Islet of Langerhans (tissue), 1 donor: Measurements from ENCODE around the gene PAX2.

ENCODE experiments used
- FAIRE-seq: peaks from one replicate; lab custom pipeline; 2011; peaks lifted over from hg19 to GRCh38; lab: Jason Lieb, UNC

Gene PAX2

DNA sequence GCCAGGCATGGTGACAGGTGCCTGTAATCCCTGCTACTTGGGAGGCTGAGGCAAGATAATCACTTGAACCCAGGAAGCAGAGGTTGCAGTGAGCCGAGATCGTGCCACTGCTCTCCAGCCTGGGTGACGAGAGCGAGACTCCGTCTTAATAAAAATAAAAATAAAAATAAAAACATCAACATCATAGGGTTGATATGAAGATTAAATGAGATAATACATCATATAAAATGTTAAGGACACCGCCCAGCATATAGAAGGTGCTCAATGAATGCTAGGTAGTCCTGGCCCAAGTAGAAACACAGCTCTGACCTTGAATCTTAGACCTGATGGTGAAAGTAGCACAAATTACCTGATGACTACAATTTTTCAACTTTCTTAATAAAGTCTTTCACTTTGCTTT lies 74.0 kb downstream of the PAX2 start:
- FAIRE-seq, result no peak

DNA sequence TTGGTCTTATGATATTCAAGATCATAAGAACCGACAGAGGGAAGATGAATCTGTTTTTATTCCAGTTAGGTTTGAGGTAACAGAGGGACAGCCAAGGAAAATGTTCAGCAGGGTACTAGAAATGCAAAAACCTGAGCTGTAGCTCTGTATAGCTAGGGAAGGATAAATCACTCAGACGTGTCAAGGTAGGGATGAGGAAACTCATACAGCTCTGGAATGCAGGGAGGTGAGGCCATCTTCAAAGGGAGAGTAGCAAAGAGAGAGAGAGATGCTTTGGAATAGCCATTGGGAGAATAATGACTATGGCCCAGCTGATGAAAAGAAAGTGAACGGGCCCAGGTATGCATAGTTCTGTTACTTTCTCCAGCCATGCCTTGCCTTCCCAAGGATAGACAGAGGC lies 77.8 kb downstream of the PAX2 start:
- FAIRE-seq, result no peak

DNA sequence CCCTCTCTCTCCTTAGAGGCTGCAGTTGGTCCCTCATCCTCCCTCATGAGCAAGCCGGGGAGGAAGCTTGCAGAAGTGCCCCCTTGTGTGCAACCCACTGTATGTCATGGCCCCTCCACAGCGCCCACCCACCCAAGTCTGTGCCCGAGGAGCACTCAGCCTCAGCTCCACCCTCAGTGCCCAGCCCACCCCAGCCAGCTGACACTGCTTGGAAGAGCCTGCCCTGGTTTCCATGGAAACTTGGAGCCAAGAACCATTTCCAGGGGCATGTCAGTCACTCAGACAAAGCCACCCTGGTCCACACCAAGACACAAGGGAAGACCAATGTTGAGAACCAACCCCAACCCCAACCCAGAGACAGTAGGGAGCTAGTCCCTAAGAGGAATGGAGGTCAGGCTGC lies 79.5 kb downstream of the PAX2 start:
- FAIRE-seq, result no peak

DNA sequence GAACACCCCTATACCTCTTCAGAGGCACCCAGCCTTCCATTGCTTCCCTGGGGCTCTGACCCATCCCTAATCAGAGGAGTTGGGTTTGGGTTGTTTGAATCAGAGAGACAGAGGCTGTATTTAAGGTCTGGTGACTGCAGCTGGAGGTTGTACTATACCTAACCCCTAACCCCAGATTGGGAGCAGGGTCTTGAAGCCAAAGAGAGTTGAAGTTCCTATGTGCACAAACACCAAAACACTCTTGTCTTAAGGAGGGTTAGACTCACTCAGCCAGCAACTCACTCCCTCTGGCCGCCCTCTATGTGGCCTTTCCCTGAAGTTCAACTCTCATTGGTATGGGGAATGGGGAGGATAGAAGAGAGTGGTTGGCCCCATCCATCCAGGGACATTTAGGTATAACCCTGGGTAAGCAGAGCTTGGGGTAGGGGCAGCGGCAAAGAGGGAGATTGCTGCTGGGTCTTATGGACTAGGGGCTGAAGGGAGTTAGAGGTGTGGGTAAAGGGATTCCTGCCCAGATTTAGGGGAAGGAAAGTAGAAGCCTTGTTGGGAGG lies 80.0 kb downstream of the PAX2 start:
- FAIRE-seq, result no peak

DNA sequence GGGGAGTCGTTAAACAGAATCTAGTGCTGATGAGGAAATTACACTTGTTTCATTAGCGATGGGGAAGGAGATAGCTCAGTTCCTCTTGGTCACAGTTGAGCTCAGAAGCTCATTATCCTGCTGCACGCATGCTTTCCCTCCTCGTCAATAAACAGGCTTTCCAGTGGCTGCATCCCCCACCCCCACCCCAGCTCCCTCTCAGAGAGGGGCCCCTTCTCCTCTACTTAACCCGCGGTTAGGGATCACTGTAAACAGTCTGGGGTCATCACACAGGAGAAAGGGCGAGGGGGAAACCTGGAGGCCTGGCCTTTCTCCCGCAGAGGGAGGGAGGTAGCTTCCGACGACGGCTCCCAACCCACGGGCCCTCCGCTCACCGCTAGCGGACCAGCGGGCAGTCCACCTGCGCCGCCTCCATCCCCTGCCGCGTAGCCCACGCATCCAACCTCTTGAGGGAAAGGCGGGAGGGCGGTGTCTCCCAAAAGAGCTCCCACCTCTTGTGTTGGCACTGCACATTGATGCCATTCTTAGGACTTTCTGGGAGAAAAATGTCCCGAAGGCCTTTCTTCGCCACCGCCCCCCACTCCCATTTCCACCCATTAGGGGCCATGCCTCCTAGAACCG lies 80.8 kb downstream of the PAX2 start:
- no peak for FAIRE-seq

- no peak for FAIRE-seq
These were observed 81.2 kb downstream of the PAX2 start for GRCh38 chr10:100826661-100826982.

- no peak for FAIRE-seq
These were observed 81.8 kb downstream of the PAX2 start for GRCh38 chr10:100826983-100827818.

DNA sequence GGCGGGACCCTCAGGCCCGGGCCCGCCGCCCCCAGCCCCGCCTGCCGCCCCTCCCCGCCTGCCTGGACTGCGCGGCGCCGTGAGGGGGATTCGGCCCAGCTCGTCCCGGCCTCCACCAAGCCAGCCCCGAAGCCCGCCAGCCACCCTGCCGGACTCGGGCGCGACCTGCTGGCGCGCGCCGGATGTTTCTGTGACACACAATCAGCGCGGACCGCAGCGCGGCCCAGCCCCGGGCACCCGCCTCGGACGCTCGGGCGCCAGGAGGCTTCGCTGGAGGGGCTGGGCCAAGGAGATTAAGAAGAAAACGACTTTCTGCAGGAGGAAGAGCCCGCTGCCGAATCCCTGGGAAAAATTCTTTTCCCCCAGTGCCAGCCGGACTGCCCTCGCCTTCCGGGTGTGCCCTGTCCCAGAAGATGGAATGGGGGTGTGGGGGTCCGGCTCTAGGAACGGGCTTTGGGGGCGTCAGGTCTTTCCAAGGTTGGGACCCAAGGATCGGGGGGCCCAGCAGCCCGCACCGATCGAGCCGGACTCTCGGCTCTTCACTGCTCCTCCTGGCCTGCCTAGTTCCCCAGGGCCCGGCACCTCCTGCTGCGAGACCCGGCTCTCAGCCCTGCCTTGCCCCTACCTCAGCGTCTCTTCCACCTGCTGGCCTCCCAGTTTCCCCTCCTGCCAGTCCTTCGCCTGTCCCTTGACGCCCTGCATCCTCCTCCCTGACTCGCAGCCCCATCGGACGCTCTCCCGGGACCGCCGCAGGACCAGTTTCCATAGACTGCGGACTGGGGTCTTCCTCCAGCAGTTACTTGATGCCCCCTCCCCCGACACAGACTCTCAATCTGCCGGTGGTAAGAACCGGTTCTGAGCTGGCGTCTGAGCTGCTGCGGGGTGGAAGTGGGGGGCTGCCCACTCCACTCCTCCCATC lies 82.7 kb downstream of the PAX2 start:
- FAIRE-seq, result no peak

DNA sequence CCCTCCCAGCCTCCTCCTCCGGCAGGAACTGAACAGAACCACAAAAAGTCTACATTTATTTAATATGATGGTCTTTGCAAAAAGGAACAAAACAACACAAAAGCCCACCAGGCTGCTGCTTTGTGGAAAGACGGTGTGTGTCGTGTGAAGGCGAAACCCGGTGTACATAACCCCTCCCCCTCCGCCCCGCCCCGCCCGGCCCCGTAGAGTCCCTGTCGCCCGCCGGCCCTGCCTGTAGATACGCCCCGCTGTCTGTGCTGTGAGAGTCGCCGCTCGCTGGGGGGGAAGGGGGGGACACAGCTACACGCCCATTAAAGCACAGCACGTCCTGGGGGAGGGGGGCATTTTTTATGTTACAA lies 83.3 kb downstream of the PAX2 start:
- no peak for FAIRE-seq

DNA sequence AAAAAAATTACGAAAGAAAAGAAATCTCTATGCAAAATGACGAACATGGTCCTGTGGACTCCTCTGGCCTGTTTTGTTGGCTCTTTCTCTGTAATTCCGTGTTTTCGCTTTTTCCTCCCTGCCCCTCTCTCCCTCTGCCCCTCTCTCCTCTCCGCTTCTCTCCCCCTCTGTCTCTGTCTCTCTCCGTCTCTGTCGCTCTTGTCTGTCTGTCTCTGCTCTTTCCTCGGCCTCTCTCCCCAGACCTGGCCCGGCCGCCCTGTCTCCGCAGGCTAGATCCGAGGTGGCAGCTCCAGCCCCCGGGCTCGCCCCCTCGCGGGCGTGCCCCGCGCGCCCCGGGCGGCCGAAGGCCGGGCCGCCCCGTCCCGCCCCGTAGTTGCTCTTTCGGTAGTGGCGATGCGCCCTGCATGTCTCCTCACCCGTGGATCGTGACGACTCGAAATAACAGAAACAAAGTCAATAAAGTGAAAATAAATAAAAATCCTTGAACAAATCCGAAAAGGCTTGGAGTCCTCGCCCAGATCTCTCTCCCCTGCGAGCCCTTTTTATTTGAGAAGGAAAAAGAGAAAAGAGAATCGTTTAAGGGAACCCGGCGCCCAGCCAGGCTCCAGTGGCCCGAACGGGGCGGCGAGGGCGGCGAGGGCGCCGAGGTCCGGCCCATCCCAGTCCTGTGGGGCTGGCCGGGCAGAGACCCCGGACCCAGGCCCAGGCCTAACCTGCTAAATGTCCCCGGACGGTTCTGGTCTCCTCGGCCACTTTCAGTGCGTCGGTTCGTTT lies 83.9 kb downstream of the PAX2 start:
- FAIRE-seq, result no peak

DNA sequence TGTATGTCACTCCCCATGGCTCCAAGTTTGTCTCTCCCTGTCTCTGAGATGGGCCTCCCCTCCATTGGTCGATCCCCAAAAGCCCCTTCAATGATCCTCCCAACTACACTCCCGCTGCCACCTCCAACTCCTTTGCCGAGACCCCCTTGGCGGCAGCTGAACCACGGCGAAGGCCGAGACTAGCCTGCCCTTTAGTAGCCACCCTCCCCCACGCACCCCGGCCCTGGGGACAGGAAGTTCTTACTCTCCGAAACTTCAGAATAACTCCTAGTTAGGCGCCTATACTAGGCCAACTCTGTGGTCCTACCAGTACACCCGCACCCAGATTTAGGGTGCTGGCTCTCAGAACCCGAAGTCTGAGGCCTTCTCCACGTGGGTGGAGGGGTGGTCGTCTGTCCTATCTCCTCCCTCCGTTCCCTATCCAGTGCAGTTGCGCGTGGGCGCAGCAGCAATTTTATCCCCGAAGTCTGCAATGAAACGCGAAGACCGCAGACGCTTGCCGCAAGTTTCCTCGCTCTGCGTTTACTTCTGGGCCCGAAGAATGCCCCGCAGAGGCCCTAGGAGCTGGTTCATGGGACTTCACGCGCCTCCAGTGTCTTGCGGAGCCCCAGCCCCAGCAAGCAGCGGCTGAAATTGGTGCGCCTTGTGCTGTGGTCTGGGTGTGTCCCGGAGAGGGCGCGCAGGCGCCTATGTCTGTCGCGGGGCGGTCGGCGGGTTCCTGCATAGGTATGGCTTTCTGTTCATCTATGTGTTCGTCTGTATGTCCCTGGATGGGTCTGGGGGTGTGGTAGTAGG lies 84.7 kb downstream of the PAX2 start:
- no peak for FAIRE-seq

DNA sequence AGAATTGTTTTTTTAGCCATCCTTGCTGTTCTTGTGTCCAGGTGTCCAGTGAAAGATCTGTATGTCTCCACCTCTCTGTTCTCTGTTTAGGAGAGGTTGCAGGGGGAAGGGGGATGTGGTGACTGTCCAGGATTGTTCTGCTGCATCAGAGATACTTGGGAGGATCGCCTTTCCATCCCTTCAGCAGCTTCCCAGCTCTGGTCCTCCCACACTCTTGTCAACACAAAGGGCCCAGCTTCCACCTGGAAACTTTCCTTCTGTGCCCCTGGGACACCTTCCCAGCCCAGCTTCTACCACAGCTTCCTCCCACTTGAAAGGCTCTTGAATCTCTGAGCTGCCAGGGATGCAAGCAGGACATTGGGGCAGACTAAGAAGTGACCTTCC lies 85.3 kb downstream of the PAX2 start:
- FAIRE-seq, result no peak

- FAIRE-seq, result no peak
These were observed 86.4 kb downstream of the PAX2 start for GRCh38 chr10:100831742-100832141.

GRCh38 chr10:100835810-100836209 lies 90.4 kb downstream of the PAX2 start:
- FAIRE-seq, result no peak

GRCh38 chr10:100836891-100837290 lies 91.5 kb downstream of the PAX2 start:
- no peak for FAIRE-seq

- no peak for FAIRE-seq
These were observed 91.9 kb downstream of the PAX2 start for GRCh38 chr10:100837300-100837699.

- FAIRE-seq, result no peak
These were observed 93.6 kb downstream of the PAX2 start for GRCh38 chr10:100838986-100839385.

GRCh38 chr10:100841528-100841927 lies 96.1 kb downstream of the PAX2 start:
- FAIRE-seq, result no peak

DNA sequence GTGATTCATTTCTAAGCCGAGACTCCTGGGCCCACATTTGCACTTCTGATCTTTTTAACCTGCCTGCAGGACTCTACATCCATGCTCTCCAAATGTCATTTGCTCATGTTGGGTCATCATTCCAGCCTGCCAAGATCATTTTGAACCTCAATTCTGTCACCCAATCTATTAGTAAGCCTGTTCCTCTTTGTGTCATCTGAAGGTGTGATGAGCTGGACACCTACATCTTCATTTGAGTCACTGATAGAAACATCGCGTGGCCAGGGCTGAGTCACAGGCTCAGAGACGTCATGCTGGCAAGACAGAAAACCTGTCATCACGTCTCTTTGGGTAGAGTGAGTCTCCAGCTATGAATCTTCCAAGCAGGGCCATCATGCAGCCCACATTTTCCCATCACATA lies 102.1 kb downstream of the PAX2 start:
- FAIRE-seq, result no peak

DNA sequence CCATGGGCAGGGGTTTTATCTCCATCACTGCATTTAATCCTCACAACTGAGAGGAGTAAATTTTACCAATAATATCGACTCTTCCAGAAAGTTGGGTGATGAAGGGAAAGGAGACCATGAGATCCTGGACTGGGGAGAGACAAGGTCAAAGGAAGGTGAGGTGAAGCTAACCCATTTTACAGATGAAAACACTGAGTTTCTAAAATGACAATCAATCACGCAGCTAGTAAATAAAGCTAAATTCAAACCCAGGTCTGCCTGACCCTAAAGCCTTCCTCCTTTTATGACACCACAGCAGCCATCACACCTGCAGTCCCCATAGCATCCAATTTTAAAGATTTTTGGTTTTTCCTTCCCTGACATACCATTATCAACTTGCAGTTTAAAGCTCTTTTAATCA lies 103.4 kb downstream of the PAX2 start:
- FAIRE-seq, result no peak

GRCh38 chr10:100858261-100858660 lies 112.9 kb downstream of the PAX2 start:
- FAIRE-seq, result no peak
